ENCODE results near the gene LEF1. TPM values are rescaled to one million over a fixed set of nuclear protein-coding genes. Genes with fewer than 3 reads are reported as not detected.

Gene LEF1
- total RNA-seq, 1 experiment from 2014 or later: 0.79 TPM

DNA sequence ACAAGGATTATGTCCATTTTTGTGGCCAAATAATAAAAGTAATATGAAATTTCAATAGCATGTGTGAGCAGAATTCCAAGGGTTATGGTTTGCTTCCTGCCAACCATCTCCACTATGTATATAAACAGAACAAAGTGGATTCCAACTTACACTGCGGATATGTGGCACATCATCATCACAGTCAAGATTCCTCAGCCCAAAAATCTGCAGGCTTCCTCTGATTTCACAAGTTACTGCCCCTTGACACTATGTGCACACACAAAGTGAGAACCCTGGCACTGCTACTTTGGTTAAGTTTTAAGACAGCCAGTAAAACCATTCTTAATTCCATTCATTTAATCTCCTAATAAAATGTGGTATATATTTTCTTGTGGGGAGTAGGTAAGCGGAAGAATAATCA, 76.4 kb downstream of the LEF1 start:
- Histone ChIP-seq H3K27ac (ENCODE audit: low read depth, low read length) (no peak overlapping the region), H3K4me1 (ENCODE audit: control insufficient read depth in 1 of 2, insufficient read depth in 2 of 2, low read length in 2 of 2) (no peaks in the 10 kb centered on the region), H3K27me3 (ENCODE audit: insufficient read depth, low read length) (0 out of 2 replicates have a peak, but pooled peaks cover 7% of the 10 kb centered on the region), H3K9me3 (ENCODE audit: control insufficient read depth in 1 of 2, insufficient read depth in 1 of 2, low read depth in 1 of 2, low read length in 2 of 2) (no peaks in the 10 kb centered on the region), H3K9ac (ENCODE audit: low read length) (no peak overlapping the region), H4K20me1 (ENCODE audit: insufficient read depth) (no peaks in the 10 kb centered on the region), H3K79me2 (ENCODE audit: insufficient read depth, low read length) (no peaks in the 10 kb centered on the region), H3K4me3 (replicated peaks in 1 of 2; ENCODE audit: low read depth in 1 of 2, low read length in 2 of 2) (no peak overlapping the region), H3K9me2 (ENCODE audit: insufficient read depth) (no peaks in the 10 kb centered on the region), H3K4me2 (ENCODE audit: low read length) (no peak overlapping the region), H3K36me3 (ENCODE audit: control insufficient read depth in 1 of 2, insufficient read depth in 2 of 2, low read length in 2 of 2) (no peaks in the 10 kb centered on the region), H2AFZ (ENCODE audit: low read depth, low read length, poor library complexity, severe bottlenecking) (no peak overlapping the region)
- CTCF ChIA-PET: no interaction called here
- no TSS peak for BruUV-seq (replicated peaks)
- DNase-seq (ENCODE audit: low read depth, low spot score) (no peak), ATAC-seq (no peak)
- intact Hi-C loops (cut with micrococcal nuclease): no loop called here
- RAD21 ChIA-PET (ENCODE audit: low non-redundant PET in 1 of 2, low total read pairs in 2 of 2, uncharacterized antibody in 2 of 2, unreplicated experiment in 2 of 2): no interaction called here
- POLR2A ChIA-PET: interaction anchor here (1.2 kb wide), 1 partner anchor 10 kb away, joined by 3 read pairs; no protein-coding TSS in a partner anchor
- TF ChIP-seq ZFX (IDR thresholded peaks at IDR 0.05): no peak
- TF ChIP-seq, protein P1, sequence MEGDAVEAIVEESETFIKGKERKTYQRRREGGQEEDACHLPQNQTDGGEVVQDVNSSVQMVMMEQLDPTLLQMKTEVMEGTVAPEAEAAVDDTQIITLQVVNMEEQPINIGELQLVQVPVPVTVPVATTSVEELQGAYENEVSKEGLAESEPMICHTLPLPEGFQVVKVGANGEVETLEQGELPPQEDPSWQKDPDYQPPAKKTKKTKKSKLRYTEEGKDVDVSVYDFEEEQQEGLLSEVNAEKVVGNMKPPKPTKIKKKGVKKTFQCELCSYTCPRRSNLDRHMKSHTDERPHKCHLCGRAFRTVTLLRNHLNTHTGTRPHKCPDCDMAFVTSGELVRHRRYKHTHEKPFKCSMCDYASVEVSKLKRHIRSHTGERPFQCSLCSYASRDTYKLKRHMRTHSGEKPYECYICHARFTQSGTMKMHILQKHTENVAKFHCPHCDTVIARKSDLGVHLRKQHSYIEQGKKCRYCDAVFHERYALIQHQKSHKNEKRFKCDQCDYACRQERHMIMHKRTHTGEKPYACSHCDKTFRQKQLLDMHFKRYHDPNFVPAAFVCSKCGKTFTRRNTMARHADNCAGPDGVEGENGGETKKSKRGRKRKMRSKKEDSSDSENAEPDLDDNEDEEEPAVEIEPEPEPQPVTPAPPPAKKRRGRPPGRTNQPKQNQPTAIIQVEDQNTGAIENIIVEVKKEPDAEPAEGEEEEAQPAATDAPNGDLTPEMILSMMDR (IDR thresholded peaks at IDR 0.05 in 2 of 3, conservative IDR thresholded peaks at IDR 0.05 in 1 of 3; ENCODE audit: borderline replicate concordance in 1 of 3, insufficient read depth in 1 of 3, low read depth in 2 of 3, low read length in 2 of 3): no peak
- no peak for TF ChIP-seq POLR2AphosphoS5 (IDR thresholded peaks at IDR 0.05; ENCODE audit: low read depth, low read length)

DNA sequence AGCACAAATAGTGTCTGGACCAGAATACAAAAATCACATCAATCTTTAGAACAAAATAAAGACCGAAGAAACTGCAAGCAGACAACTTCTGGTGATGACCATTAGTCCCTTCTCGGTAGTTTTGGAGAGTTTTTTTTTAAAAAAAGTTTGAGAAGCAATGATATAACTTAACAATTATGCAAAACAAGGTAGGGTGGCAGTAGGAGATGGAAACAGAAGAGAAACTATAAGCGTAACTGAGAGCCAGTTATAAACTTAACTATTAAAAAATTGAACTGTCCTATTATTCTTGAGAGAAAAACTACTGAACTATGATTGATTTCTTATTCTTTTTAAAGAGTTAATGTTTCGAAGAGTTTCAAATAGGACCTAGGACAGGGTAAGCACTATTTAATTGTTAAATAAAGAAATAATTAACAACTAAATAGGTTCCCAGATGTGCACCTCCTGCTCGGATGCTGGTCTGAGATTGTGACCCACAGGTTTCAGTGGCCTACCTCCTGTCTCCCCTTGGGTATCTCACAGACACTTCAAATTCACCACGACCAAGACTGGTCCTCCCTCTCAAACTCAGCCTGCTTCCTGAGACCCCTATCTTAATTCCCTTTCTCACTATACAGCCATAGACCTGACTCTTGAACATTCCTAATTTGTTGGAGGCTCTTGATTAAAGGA, 81.3 kb downstream of the LEF1 start:
- Histone ChIP-seq H4K20me1 (ENCODE audit: insufficient read depth) (no peaks in the 10 kb centered on the region), H3K9me2 (ENCODE audit: insufficient read depth) (no peaks in the 10 kb centered on the region), H3K79me2 (ENCODE audit: insufficient read depth, low read length) (no peaks in the 10 kb centered on the region), H3K4me3 (replicated peaks in 1 of 2; ENCODE audit: low read depth in 1 of 2, low read length in 2 of 2) (no peak overlapping the region), H3K27me3 (ENCODE audit: insufficient read depth, low read length) (no peaks in the 10 kb centered on the region), H3K9me3 (ENCODE audit: control insufficient read depth in 1 of 2, insufficient read depth in 1 of 2, low read depth in 1 of 2, low read length in 2 of 2) (no peaks in the 10 kb centered on the region), H3K27ac (ENCODE audit: low read depth, low read length) (no peak overlapping the region), H3K36me3 (ENCODE audit: control insufficient read depth in 1 of 2, insufficient read depth in 2 of 2, low read length in 2 of 2) (no peaks in the 10 kb centered on the region), H2AFZ (ENCODE audit: low read depth, low read length, poor library complexity, severe bottlenecking) (no peak overlapping the region), H3K4me2 (ENCODE audit: low read length) (no peak overlapping the region), H3K9ac (ENCODE audit: low read length) (no peak overlapping the region), H3K4me1 (ENCODE audit: control insufficient read depth in 1 of 2, insufficient read depth in 2 of 2, low read length in 2 of 2) (no peaks in the 10 kb centered on the region)
- intact Hi-C loops (cut with micrococcal nuclease): no loop called here
- TF ChIP-seq RAD21 (IDR thresholded peaks at IDR 0.05; ENCODE audit: low read depth): no peak
- TF ChIP-seq, protein P1 (IDR thresholded peaks at IDR 0.05 in 2 of 3, conservative IDR thresholded peaks at IDR 0.05 in 1 of 3; ENCODE audit: borderline replicate concordance in 1 of 3, insufficient read depth in 1 of 3, low read depth in 2 of 3, low read length in 2 of 3): no peak
- RAD21 ChIA-PET (ENCODE audit: low non-redundant PET in 1 of 2, low total read pairs in 2 of 2, uncharacterized antibody in 2 of 2, unreplicated experiment in 2 of 2): no interaction called here
- BruUV-seq (replicated peaks): no TSS peak
- CTCF ChIA-PET: no interaction called here
- POLR2A ChIA-PET: no interaction called here
- DNase-seq (ENCODE audit: low read depth, low spot score): no peak
- no peak for ATAC-seq
